CD4-positive, alpha-beta T cell treated with Interleukin-4 for 4 hours (primary cell): ENCODE results near the gene RGP1.

Source experiments
- DNase-seq: peaks from one replicate; pipeline ENCODE4 v3.0.0-alpha.2; 2020

RGP1 gene

DNA sequence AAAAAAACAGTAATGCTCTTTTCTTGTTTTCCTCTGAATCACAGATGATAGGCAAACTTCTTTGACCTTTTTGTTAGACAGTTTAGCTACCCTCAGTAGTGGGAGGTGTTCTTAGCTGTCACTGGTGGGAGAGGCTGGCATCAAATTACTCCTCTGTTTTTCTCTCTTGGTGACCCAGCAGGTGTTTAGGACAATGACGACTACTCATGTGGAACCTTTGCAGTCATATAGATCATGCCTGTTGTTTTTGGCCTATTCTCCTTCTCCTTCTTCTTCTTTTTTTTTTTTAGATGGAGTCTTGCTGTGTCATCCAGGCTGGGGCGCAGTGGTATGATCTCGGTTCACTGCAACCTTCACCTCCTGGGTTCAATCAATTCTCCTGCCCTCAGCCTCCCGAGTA lies 26.9 kb downstream of the RGP1 start:
- no peak for DNase-seq

DNA sequence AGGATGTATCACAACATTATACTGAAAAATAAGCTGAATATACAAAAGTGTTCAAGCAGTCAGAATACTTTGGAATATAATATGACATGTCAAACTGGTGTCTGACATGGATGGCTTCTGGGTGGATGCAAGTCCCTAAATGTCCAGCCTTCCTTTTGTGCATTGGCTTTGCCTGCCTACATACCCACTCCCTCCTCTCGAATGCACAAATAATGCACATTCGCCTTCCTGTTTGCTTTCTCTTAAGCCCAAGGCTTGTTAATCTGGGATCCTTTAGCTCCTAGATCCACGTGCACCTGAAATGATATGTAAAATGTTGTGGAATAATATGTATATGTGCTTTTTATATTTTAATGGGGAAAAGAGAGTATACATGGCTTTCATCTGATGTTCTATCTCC lies 29.4 kb downstream of the RGP1 start:
- no peak for DNase-seq

DNA sequence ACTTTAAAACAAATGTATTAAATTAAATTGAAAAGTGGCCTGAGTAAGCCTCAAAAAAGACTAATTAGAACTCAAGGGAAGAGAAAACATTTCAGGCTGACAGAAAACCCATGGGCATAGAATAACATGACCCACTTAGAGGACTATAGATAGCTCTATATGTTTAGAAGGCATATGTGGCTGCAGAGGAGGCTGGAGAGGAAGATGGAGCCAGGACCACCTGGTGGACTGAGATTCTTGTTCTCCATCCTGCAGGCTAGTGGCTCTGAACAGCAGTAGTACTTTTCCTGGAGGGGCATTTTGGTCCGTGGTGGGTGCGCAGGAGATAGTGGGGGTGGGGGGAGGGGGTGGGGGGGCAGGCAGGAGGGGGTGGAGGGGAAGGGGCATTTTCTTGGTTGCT lies 32.0 kb downstream of the RGP1 start:
- DNase-seq = no peak

DNA sequence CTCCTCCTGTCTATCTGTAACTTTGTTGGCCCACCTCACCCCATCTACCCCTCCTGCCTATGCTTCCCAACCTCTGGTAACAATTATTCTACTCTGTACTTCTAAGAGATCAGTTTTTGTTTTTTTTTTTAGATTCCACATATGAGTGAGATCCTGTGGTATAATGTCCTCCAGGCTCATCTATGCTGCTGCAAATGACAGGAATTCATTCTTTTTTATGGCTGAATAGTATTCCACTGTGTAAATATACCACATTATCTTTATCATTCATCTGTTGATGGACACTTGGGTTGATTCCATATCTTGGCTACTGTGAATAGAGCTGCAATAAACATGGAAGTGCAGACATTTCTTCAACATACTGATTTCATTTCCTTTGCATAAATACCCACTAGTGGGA lies 34.3 kb downstream of the RGP1 start:
- no peak for DNase-seq

DNA sequence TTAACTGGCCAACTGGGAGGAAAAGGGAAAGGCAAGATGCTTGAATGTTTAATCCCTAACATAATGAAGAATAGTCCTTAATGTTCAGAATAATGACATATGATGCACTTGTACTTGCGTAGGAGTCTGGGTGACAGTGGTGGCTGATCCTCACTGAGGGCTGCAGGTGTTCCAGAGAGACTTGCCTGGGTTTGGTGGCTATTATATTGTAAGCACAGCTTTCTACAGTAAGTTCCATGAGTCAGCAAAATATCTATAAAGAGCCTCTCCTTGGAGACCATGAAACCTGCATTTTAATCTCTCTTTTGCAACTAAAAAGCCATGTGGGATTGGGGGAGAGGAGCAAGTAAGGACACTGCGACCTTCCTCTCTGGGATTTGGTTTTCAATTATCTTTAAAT lies 40.5 kb downstream of the RGP1 start:
- no peak for DNase-seq

DNA sequence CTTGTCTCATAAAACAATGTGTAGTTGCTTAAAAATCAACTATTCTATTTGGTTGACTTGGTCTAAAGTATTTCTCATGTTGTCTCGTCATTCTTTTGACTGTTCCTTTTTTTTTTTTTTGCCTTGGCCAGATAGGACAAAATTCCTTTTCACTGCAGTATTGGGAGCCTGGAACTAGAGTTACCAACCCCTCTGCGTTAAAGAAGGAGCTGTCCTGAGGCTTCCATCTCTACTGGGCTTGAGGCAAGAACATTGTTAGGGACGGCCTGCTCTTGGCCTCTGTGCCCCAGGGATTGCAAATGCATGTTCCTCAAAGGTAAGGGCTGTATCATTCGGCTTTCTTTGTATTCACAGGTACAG lies 40.9 kb downstream of the RGP1 start:
- no peak for DNase-seq

DNA sequence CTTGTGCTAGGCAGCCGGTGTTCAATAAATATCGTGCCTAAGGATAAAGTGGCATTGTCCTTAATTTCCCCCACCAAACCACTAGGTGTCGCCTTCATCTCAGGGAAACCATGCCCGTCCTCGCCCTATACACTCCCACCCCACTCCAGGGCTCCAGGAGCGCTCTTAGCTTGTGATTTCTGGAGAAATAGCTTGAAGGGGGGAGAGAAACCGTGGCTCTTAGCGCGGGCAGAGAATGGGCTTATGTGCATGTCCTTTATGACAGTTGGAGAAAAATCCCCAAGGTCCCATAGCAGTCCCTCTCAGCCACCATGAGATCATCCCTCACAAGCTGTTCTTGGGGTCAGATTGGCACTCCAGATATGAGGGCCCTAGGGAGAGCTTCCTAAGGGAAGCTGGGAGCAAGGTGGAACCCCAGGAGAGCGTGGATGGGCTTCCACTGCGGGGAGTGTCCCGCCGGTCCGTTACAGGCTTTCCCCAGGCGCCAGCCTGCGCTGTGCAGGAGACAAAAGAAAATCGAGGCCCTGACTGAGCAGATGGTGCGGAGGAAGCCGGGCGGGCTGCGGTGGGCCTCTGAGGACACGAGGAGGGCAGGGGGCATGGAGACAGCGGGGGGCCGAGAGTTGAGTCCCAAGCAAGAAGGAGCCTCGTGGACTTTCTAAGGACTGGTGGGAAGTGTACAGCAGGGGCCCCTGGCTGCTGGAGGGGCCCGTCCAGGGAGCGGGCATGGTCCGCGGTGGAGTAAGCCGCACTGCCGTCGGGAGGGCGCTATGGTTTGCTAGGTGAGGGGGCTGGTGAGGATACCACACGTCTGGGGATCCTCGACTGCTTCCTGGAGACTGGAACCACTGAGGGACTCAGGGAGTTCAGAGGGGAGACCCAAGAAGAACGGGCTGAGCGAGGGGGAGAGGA lies 41.6 kb downstream of the RGP1 start:
- DNase-seq = peak; percentile 71

DNA sequence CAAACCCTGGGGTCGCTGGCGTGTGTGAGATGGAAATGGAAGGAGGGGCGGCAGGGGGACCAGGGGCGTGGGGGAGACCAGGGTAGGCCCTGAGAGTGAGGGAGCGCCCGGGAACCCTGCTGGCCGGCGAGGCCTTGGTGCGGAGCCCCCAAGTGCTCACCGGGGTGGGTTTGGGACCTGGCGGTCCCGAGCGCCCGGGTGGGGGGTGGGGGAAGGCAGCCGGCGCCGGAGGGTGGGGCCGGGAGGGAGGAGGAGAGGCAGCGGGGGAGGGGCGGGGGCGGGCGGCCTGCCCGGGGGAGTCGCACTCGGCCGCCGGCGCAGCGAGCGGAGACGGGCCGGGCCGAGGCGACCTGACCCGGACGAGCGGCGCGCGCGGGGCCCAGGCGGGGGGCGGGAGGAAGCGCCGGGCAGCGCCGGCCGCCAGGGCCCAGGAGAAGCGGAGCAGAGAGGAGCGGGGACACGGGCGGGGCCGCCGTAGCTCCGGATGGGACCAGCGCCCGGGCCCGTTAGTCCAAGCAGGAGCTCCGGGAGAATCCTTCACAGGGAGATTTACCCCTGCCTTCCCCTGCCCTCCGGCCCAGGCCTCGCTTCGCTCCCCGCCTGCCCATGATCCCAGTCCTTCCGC lies 42.3 kb downstream of the RGP1 start, which contains the start of gene NPR2:
NPR2 (plus strand) TSS at position 295 of the 625 bp plus-strand sequence. CDS start 818 bp downstream, outside the sequence.
- DNase-seq = no peak

DNA sequence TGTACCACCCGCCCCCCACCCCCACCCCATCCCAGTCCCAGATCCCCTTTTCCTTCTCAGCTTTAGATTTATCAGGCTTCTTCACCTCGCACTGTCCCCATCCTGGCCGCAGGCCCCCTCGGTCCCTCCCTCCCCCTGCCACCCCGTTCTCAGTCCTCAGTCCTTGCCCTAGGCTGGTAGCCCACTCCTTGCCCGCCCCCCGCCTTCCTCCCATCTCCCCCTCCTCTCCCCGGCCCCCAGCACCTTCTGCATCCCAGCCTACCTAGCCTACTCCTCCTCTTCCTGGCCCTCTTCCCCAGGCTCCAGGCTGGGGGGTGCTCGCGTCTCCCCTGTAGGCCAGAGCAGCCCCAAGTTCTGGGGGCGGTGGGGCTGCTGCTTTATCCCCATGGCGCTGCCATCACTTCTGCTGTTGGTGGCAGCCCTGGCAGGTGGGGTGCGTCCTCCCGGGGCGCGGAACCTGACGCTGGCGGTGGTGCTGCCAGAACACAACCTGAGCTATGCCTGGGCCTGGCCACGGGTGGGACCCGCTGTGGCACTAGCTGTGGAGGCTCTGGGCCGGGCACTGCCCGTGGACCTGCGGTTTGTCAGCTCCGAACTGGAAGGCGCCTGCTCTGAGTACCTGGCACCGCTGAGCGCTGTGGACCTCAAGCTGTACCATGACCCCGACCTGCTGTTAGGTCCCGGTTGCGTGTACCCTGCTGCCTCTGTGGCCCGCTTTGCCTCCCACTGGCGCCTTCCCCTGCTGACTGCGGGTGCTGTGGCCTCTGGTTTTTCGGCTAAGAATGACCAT lies 43.1 kb downstream of the RGP1 start:
- DNase-seq = no peak

DNA sequence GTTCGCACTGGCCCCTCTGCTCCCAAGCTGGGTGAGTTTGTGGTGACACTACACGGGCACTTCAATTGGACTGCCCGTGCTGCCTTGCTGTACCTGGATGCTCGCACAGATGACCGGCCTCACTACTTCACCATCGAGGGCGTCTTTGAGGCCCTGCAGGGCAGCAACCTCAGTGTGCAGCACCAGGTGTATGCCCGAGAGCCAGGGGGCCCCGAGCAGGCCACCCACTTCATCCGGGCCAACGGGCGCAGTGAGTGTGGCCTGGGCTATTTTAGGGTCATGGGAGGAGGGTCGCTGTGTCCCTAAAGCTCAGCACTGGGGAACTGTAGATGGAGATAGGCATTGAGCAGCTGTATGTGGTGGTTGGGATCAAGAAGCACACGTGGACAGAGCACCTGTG lies 43.7 kb downstream of the RGP1 start:
- DNase-seq = no peak

DNA sequence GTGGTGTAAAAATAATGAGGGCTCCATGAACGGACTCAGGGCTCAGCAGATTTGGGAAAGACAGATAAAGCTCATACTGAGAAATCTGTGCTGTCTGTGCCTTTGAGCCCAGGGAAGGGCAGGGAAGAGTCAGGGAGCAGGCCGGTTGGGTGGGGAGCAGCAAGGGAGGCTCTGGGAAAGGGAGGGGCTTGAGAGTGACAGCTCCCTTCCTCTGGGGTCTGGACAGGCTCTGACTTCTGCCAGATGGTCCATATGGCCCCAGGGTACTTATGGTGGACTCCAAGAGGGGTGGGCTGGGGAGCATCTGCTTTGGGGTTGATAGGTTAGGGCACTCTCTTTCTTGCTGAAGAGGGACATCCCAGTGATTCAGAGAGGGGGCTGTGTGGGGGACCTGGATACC lies 44.4 kb downstream of the RGP1 start:
- no peak for DNase-seq

DNA sequence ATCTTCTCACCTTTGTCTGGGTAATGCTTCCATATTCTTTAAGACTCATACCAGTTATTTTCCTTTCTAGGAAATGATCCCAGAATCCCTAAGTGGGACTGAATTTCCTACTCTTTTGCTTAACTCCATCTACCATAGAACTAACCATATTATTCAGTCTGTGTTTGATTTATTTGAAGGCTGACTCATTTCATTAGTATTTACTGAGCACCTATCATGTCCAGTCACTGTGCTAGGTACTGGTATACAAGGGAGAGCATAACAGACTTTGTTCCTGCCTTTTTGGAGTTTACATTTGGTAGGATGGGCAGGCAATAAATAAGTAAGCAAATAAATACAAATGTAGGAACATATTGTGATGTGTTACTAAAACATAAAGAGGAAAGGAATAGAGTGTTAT lies 46.6 kb downstream of the RGP1 start:
- DNase-seq = no peak

DNA sequence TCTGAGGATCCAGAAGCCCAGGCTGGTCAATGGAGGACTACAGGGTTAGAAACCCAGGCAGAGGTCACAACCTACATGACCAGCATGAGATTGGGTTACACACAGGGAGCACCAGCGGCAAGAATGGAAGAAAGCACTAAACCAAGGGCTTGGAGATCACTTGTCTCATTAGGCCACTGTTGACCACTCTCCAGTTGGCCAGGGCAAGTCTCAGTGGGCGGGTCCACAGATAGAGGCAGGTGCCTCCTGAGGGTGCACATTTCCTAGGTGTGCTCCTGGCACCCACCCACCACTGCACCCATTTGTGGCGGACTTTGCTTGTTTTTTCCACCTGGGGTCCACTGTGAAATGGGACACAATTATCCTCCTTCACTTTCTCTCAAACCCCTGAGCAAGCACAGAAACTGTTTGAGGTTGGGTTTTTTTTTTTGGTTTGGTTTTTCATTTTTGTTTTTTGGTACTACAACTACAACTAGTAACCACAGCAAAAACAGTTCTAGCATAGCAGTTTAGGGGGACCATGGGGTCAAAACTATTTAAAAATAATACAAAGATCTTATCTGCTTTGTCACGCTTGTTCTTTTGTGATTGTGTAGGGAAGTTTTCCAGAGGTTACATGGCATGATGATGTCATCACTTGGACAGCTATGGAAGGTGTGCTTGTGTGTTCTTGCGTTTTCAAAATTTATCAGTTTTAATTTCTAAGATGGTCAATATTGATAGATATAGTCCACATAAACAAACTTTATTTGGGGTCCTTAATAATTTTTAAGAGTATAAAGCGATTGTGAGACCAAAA lies 48.4 kb downstream of the RGP1 start:
- DNase-seq = no peak

DNA sequence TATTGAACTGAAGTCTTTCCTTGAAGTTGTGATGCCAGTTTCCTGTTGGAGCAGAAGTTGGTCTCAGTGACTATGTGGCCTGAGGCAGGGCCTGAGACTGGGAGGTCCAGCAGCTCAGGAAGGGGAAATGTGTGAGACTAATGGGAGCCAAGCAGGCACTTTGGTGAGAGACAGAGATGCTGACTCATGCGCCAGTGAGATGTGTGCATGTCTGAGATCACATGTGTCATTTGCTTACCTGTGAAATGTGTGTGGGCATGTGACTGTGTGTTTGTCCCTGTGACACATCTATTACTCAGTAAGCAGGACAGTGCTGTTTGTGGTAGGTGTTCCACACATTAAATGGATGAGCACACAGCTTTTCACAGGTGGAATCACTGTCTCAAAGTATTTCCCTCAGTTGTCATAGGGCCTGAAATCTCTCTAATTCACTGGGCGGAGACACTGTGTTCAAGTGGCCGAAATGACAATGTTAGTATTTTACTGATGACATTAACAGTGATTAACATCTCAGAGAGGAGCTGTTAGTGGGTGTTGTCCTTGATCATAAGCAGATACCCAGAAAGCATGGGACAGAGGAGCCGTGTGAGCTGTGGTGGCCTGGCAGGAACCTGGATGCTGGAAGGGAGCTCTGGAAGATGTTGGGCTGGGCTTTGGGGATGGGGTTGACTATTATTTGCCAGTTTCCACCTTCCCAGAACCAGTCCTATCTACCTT lies 49.7 kb downstream of the RGP1 start:
- peak; percentile 36 for DNase-seq

DNA sequence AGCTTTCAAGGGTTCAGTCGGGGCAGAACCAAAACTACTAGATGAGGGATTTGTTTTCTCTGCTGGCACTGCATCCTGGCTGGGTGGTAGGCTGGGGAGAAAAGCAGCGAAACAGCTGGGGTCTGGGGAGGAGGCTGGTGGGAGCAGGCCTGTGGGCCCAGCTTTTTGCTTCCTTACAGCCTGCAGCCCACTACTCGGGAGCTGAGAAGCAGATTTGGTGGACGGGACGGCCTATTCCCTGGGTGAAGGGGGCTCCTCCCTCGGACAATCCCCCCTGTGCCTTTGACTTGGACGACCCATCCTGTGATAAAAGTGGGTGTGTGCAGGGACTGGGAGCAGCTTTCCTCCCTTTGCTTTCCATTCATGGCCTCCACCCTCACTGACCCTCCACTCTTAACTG lies 51.4 kb downstream of the RGP1 start:
- no peak for DNase-seq

DNA sequence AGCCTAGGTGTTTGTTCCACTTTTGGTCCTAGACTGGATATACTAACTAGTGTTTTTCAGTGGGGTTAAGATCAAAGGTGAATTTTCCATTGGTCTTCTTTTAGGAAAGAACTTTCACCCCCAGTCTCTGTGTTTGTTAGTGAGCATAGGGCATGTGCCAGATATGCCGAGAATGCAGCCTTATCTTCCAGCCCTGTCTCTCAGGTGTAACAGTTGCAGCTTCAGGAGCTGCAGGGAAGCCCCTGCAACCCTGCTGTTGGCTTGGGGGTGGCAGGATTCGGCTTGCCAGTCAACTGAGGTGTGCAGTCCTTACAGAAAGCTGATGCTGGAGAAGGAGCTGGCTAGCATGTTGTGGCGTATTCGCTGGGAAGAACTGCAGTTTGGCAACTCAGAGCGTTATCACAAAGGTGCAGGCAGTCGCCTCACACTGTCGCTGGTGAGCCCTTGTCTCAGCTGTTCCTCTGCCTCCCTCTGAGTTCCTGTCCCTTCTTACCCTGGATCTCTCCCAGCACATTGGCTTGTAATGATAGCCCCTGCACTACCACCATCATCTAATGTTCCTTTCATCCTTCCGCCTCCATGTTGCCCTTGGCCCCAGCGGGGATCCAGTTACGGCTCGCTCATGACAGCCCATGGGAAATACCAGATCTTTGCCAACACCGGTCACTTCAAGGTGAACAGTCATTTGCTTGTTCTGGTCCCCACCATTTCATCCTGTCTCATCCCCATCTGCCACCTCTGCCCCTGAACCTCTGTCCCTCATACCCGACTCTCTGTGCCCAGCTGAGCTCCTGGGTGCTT lies 52.4 kb downstream of the RGP1 start:
- DNase-seq = no peak

DNA sequence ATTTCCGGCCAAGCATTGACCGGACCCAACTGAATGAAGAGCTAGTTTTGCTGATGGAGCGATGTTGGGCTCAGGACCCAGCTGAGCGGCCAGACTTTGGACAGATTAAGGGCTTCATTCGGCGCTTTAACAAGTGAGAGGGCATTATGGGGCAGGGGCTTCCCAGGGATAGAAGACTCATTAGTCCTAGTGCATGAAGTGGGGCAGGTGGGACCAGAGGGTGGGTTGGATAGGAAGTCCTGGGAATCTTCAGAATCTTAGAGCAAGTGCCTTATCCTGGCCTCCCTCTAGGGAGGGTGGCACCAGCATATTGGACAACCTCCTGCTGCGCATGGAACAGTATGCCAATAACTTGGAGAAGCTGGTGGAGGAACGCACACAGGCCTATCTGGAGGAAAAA lies 57.0 kb downstream of the RGP1 start:
- DNase-seq = no peak
